DND-41 (cell line): ENCODE measurements around the gene AUTS2.

Experiments used
- EZH2 ChIP-seq: IDR thresholded peaks from 3 replicates; pipeline ENCODE4 v1.6.1; 2012; ENCODE audit warnings: borderline replicate concordance, low read depth, mild to moderate bottlenecking, moderate library complexity, low read length, inconsistent platforms; ENCODE audit not compliant: severe bottlenecking
- TF ChIP-seq, protein P1 (sequence below): IDR thresholded peaks from 2 replicates; pipeline ENCODE4 v1.5.1; 2012; ENCODE audit warnings: borderline replicate concordance, low read length, moderate library complexity, mild to moderate bottlenecking; ENCODE audit not compliant: poor library complexity, severe bottlenecking; ENCODE audit errors: extremely low read depth

GRCh38 chr7:70621954-70622600, 1023.8 kb downstream of the AUTS2 start:
- TF ChIP-seq EZH2: no peak
- TF ChIP-seq, protein P1, sequence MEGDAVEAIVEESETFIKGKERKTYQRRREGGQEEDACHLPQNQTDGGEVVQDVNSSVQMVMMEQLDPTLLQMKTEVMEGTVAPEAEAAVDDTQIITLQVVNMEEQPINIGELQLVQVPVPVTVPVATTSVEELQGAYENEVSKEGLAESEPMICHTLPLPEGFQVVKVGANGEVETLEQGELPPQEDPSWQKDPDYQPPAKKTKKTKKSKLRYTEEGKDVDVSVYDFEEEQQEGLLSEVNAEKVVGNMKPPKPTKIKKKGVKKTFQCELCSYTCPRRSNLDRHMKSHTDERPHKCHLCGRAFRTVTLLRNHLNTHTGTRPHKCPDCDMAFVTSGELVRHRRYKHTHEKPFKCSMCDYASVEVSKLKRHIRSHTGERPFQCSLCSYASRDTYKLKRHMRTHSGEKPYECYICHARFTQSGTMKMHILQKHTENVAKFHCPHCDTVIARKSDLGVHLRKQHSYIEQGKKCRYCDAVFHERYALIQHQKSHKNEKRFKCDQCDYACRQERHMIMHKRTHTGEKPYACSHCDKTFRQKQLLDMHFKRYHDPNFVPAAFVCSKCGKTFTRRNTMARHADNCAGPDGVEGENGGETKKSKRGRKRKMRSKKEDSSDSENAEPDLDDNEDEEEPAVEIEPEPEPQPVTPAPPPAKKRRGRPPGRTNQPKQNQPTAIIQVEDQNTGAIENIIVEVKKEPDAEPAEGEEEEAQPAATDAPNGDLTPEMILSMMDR: no peak
